ENCODE results near the gene OR4C46.
"Not testable (repeated sequence)": the region's sequence is repeated elsewhere in the genome, so short reads cannot be mapped to it uniquely, and the experiment has no call there.

The OR4C46 gene

DNA sequence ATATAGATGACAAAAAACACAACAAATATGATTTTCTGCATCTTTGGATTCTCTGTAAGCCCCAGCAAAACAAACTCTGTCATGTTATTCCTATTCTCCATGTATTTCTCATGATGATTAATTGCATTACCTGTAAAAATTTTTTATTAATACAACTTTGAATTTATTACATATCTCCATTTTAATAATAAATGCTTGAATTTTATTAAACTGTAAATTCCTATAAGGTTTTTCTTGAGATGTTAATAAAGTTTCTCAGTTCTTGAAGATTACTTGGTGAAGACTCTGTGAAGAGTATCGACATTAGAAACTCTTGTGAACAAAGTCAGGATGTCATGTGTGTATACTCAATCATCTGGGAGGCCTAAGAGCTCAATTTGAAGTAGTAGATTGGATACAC is at the start of gene OR4C46:
Gene OR4C46, minus strand, starts transcription at position 101 of the 400 bp plus-strand sequence. Its CDS starts 0 bp downstream, at position 101.
- no peak for DNase-seq

GRCh38 chr11:54645606-54646005 is 41.8 kb upstream of the OR4C46 start:
- not testable (repeated sequence) for DNase-seq

DNA sequence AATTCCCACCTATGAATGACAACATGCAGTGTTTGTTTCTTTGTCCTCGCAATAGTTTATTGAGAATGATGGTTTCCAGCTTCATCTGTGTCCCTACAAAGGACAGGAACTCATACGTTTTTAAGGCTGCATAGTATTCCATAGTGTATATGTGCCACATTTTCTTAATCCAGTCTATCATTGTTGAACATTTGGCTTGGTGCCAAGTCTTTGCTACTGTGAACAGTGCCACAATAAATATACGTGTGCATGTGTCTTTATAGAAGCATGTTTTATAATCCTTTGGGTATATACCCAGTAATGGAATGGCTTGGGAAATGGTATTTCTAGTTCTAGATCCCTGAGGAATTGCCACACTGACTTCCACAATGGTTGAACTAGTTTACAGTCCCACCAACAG is 42.4 kb downstream of the OR4C46 start:
- not testable (repeated sequence) for DNase-seq

DNA sequence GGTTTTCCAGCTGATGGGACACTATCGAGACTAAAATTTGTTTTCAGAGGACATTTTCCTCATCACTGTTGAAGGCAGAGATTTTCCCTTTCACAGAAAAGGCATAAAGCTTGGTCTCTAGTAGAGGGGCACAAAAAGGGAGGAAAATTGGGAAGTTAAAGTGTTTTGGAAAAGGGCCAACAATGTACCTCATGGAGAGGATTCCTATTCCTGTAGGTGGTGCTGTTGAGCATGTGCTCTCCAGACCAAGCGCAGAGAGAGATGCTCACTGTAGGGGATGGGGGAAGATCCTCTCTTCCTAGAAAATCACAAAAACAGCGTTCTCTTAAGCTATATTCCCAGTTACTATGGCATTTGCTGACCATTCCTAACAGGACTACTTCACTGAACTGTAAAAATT is 44.9 kb downstream of the OR4C46 start:
- DNase-seq, result no peak

GRCh38 chr11:54558407-54558806 is 45.4 kb downstream of the OR4C46 start:
- DNase-seq, result no peak

Data from NCI-H1694 (cell line).